Tongue (tissue), 2 donors: Measurements from ENCODE around the gene PSME2. TPM values are rescaled to one million over a fixed set of nuclear protein-coding genes. Genes with fewer than 3 reads are reported as not detected.
"Not testable (repeated sequence)": the region's sequence is repeated elsewhere in the genome, so short reads cannot be mapped to it uniquely, and the experiment has no call there.

Source experiments
- DNase-seq: peaks from one replicate; pipeline ENCODE4 v3.0.0-alpha.2; 2015
- total RNA-seq: library from RNA; depleted of rRNA; stranded (reverse); fragments of >200 nt; gene quantifications from one replicate; pipeline ENCODE4 v1.2.3, GENCODE V29; 2014

The PSME2 gene
- total RNA-seq, 1 donor from 2014 or later: 35.5 TPM

- peak; percentile 100 for DNase-seq
Measured at GRCh38 chr14:24114532-24115421, 31.6 kb downstream of the PSME2 start, which contains the start of the genes DCAF11 and NRL. TSS of gene DCAF11 (plus strand) at chr14:24114777. CDS start at chr14:24115595, 818 bp downstream. TSS of gene NRL (minus strand) at chr14:24114949. CDS start at chr14:24082848, 32,101 bp downstream.

GRCh38 chr14:24113801-24114531 is 32.4 kb downstream of the PSME2 start:
- peak; percentile 93 for DNase-seq

- DNase-seq: no peak
Measured at GRCh38 chr14:24113379-24113800, 33.0 kb downstream of the PSME2 start.

GRCh38 chr14:24110523-24110922 is 35.9 kb downstream of the PSME2 start:
- no peak for DNase-seq

- DNase-seq: no peak
Measured at GRCh38 chr14:24110060-24110459, 36.4 kb downstream of the PSME2 start.

GRCh38 chr14:24108336-24108874 is 38.0 kb downstream of the PSME2 start:
- no peak for DNase-seq

- DNase-seq: no peak
Measured at GRCh38 chr14:24106672-24107271, 39.6 kb downstream of the PSME2 start.

GRCh38 chr14:24105609-24106239 is 40.7 kb downstream of the PSME2 start:
- DNase-seq: not testable (repeated sequence)

- no peak for DNase-seq
Measured at GRCh38 chr14:24103451-24103850, 43.0 kb downstream of the PSME2 start.

GRCh38 chr14:24102357-24103048 is 43.9 kb downstream of the PSME2 start:
- no peak for DNase-seq

- no peak for DNase-seq
Measured at GRCh38 chr14:24100982-24101494, 45.4 kb downstream of the PSME2 start.

- no peak for DNase-seq
Measured at GRCh38 chr14:24100197-24100981, 46.0 kb downstream of the PSME2 start.

GRCh38 chr14:24098927-24099813 is 47.2 kb downstream of the PSME2 start:
- no peak for DNase-seq

GRCh38 chr14:24098229-24098926 is 48.0 kb downstream of the PSME2 start:
- no peak for DNase-seq

GRCh38 chr14:24096545-24097181 is 49.7 kb downstream of the PSME2 start:
- DNase-seq: no peak

GRCh38 chr14:24095271-24096068 is 50.9 kb downstream of the PSME2 start:
- DNase-seq: peak; percentile 30

- DNase-seq: no peak
Measured at GRCh38 chr14:24094841-24095270, 51.6 kb downstream of the PSME2 start.
